Natural killer cell (primary cell): ENCODE data around the gene FBXL4. TPM values are rescaled to one million over a fixed set of nuclear protein-coding genes. Genes with fewer than 3 reads are reported as not detected.

Source experiments
- ATAC-seq, 3 donors: fragments of 150-1000 bp in 2 of 3; fragments of 200-7000 bp in 1 of 3; cut with Tn5 transposase; 1 replicate in 1 of 3; 2 replicates in 2 of 3; pipeline ENCODE4 v1.10.0; 2021; ENCODE audit warnings: mild to moderate bottlenecking in 2 of 3, moderate library complexity in 2 of 3
- DNase-seq, 2 donors: peaks; one replicate each; pipeline versions ENCODE4 v3.0.0 to v3.0.0-alpha.2; 2013 to 2021; ENCODE audit warnings: mixed read lengths in 1 of 2
- H3K27ac ChIP-seq: one replicate; pipeline ENCODE4 v1.5.1; 2013; ENCODE audit warnings: mild to moderate bottlenecking, low read length
- H3K27me3 ChIP-seq: one replicate; pipeline ENCODE4 v1.6.1; 2013; ENCODE audit warnings: low read length; ENCODE audit not compliant: control insufficient read depth, insufficient read depth
- H3K36me3 ChIP-seq: one replicate; pipeline ENCODE4 v1.6.1; 2013; ENCODE audit warnings: low read length; ENCODE audit not compliant: control insufficient read depth, insufficient read depth
- H3K4me1 ChIP-seq: one replicate; pipeline ENCODE4 v1.6.1; 2013; ENCODE audit warnings: low read length; ENCODE audit not compliant: control insufficient read depth, insufficient read depth
- H3K4me3 ChIP-seq: one replicate; pipeline ENCODE4 v1.5.1; 2013; ENCODE audit warnings: low read length
- H3K9me3 ChIP-seq: one replicate; pipeline ENCODE4 v1.6.1; 2013; ENCODE audit warnings: low read length; ENCODE audit not compliant: control insufficient read depth, insufficient read depth
- H3K27ac Mint-ChIP-seq, 2 donors: one replicate each; pipeline ENCODE4 v1.8.0; 2022; ENCODE audit warnings: mild to moderate bottlenecking in 2 of 2, mixed read lengths in 2 of 2, moderate library complexity in 1 of 2
- H3K27me3 Mint-ChIP-seq, 2 donors: one replicate each; pipeline ENCODE4 v1.8.0; 2022; ENCODE audit warnings: low read depth in 2 of 2, mixed read lengths in 2 of 2
- H3K36me3 Mint-ChIP-seq: one replicate; pipeline ENCODE4 v1.8.0; 2022; ENCODE audit warnings: mixed read lengths
- H3K4me1 Mint-ChIP-seq, 2 donors: one replicate each; pipeline ENCODE4 v1.8.0; 2022; ENCODE audit warnings: mixed read lengths in 2 of 2
- H3K4me3 Mint-ChIP-seq: one replicate; pipeline ENCODE4 v1.8.0; 2022; ENCODE audit warnings: mild to moderate bottlenecking, moderate library complexity, mixed read lengths
- H3K9me3 Mint-ChIP-seq, 2 donors: one replicate each; pipeline ENCODE4 v1.8.0; 2022; ENCODE audit warnings: mixed read lengths in 2 of 2
- WGBS: methylation state at CpG from one replicate; pipeline ENCODE4 v1.1.7; 2013; ENCODE audit warnings: missing lambda C conversion rate; ENCODE audit not compliant: insufficient coverage; 5-methylcytosine and 5-hydroxymethylcytosine counted together
- intact Hi-C: fragments of 100-400 bp; cut with micrococcal nuclease; formaldehyde crosslinking; loops from one replicate; pipeline ENCODE4 v1.14.2; 2022
- total RNA-seq, 4 donors: library from RNA; stranded (reverse); fragments of 120-200 nt in 1 of 4; gene quantifications; one replicate each; pipeline versions ENCODE4 v1.2.3 to v1.2.4, GENCODE V29; 2013 to 2022
- TF ChIP-seq, protein P1 (sequence below): fragments of 200-600 bp; IDR thresholded peaks from one replicate; pipeline ENCODE4 v1.8.0; 2022; ENCODE audit warnings: antibody characterized with exemption

Gene FBXL4
- total RNA-seq, 3 donors from 2014 or later (not counting 1 experiment from before 2014, with no cell fraction given) = 8.8 to 15.1 (median 11.3) TPM

DNA sequence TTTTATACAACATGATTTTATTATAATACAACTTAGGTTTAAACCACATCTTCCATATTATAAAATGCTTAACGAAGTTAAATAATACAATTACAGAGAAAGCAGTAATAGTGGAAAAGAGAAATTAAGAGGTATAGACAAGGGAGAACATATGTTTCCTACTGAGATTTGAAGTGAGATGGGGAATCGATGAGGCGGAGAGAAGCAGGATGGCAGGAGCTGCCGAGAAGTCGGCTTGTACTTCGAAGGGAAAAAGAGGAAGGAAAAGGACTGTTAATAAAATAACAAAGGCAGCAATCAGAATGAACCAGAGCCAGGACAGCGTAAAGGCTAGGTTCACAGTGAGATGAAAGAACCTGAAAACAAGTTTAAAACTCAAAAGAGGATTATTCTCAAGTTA lies 15.4 kb downstream of the FBXL4 start:
- H3K4me3 ChIP-seq = no peak overlapping the region
- intact Hi-C loops = loop anchor here (10.0 kb wide), 1 partner anchor 88 kb away; no protein-coding TSS in a partner anchor
- H3K27ac ChIP-seq = no peak overlapping the region
- peaks cover 47 to 49% of the 10 kb centered on the region in 2 donors for H3K4me1 Mint-ChIP-seq
- no peaks in the 10 kb centered on the region for H3K4me1 ChIP-seq
- peaks cover 2% of the 10 kb centered on the region for H3K36me3 ChIP-seq
- no peaks in the 10 kb centered on the region for H3K27me3 Mint-ChIP-seq
- no peaks in the 10 kb centered on the region for H3K9me3 ChIP-seq
- H3K27ac Mint-ChIP-seq = peak overlapping the region in 1 of 2 donors; percentile 35
- TF ChIP-seq, protein P1, sequence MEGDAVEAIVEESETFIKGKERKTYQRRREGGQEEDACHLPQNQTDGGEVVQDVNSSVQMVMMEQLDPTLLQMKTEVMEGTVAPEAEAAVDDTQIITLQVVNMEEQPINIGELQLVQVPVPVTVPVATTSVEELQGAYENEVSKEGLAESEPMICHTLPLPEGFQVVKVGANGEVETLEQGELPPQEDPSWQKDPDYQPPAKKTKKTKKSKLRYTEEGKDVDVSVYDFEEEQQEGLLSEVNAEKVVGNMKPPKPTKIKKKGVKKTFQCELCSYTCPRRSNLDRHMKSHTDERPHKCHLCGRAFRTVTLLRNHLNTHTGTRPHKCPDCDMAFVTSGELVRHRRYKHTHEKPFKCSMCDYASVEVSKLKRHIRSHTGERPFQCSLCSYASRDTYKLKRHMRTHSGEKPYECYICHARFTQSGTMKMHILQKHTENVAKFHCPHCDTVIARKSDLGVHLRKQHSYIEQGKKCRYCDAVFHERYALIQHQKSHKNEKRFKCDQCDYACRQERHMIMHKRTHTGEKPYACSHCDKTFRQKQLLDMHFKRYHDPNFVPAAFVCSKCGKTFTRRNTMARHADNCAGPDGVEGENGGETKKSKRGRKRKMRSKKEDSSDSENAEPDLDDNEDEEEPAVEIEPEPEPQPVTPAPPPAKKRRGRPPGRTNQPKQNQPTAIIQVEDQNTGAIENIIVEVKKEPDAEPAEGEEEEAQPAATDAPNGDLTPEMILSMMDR = no peak
- no peak overlapping the region for H3K4me3 Mint-ChIP-seq
- no peaks in the 10 kb centered on the region for H3K27me3 ChIP-seq
- WGBS = 46% methylated on average over 6 of the region's 7 CpGs
- no peaks in the 10 kb centered on the region for H3K9me3 Mint-ChIP-seq
- no peak for ATAC-seq
- H3K36me3 Mint-ChIP-seq = no peaks in the 10 kb centered on the region
- no peak for DNase-seq

DNA sequence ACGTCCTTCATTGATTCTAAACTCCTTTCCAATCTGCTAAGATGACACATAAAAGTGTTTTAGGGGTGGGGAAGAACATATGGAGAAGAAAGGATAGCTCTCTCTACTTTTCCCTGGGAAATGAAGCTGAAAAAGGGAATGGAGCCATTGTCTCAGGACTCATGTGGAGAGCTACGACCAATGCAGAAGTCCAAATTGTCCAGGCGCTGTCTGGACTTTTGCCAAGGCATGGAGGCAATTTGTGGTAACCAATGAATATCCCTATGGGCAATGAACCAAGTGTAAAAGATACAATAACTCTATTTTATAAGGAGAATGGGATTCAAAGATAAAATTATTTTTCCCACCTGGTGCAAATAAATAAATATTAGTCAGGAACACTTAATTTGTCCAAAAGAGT lies 16.1 kb downstream of the FBXL4 start:
- no peaks in the 10 kb centered on the region for H3K4me1 ChIP-seq
- Mint-ChIP-seq H3K27ac (no peak overlapping the region), H3K9me3 (no peaks in the 10 kb centered on the region), H3K27me3 (no peaks in the 10 kb centered on the region), H3K4me1 (peaks cover 47 to 48% of the 10 kb centered on the region in 2 donors), H3K4me3 (no peak overlapping the region), H3K36me3 (peaks cover under 1% of the 10 kb centered on the region)
- intact Hi-C loops = loop anchor here (10.0 kb wide), 1 partner anchor 87 kb away; no protein-coding TSS in a partner anchor
- no peak overlapping the region for H3K4me3 ChIP-seq
- no peak for ATAC-seq
- H3K9me3 ChIP-seq = no peaks in the 10 kb centered on the region
- peaks cover 8% of the 10 kb centered on the region for H3K36me3 ChIP-seq
- no peak overlapping the region for H3K27ac ChIP-seq
- H3K27me3 ChIP-seq = no peaks in the 10 kb centered on the region
- 100% methylated on average over 2 of the region's 3 CpGs for WGBS
- TF ChIP-seq, protein P1 = no peak
- no peak for DNase-seq

DNA sequence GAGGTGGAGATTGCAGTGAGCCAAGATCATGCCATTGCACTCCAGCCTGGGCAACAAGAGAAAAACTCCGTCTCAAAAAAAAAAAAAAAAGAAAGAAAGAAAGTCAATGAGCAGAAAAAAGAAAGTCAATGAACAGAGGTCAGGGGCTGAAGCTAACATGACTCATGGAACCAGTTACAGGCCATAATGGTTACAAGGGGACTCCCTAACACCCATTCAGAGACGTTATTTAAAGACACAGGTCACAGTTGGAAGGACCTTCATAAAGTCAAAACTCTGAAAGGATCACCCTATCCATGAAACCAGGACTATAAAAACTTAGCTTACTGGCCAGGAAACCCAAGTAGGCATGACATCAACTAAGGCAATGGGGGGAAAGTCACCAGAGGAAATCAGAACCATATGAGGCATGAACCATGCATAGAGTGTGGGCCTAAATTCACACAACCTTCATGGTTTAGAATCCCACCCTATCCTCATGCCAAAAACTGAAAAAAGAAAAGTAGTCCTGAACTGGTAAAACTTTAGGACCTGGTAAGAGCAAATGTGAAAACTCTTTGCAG lies 18.2 kb downstream of the FBXL4 start:
- intact Hi-C loops = loop anchor here (10.0 kb wide), 1 partner anchor 85 kb away; no protein-coding TSS in a partner anchor
- no peak for ATAC-seq
- Mint-ChIP-seq H3K27me3 (no peaks in the 10 kb centered on the region), H3K27ac (no peak overlapping the region), H3K36me3 (peaks cover 7% of the 10 kb centered on the region), H3K9me3 (no peaks in the 10 kb centered on the region), H3K4me1 (peaks cover 37 to 40% of the 10 kb centered on the region in 2 donors), H3K4me3 (no peak overlapping the region)
- WGBS = 91% methylated on average over 2 of the region's 2 CpGs
- TF ChIP-seq, protein P1 = no peak
- Histone ChIP-seq H3K9me3 (no peaks in the 10 kb centered on the region), H3K4me1 (no peaks in the 10 kb centered on the region), H3K27me3 (no peaks in the 10 kb centered on the region), H3K36me3 (peaks cover 14% of the 10 kb centered on the region), H3K27ac (no peak overlapping the region), H3K4me3 (no peak overlapping the region)
- no peak for DNase-seq

DNA sequence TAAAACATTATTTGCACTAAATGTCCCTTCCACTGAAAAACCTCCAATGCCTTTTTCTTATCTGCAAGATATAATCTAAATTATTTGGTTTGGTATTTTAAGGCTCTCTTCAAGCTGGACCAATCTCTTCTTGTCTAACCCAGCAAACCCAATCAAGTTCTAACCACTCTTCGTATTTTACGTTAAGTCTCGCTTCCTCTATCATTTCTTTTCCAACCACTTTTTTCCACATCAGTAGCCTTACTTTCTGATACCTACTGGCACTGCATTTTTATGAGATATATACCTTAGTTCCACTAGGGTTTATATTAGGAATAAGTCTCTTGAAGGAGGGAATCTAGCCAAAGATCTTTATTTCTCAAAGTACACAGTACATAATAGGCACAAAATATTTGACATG lies 19.1 kb downstream of the FBXL4 start:
- ATAC-seq = no peak

More for the DNA sequence above, 19.1 kb downstream of the FBXL4 start:
- Histone ChIP-seq H3K4me3 (no peak overlapping the region), H3K27ac (no peak overlapping the region), H3K4me1 (no peaks in the 10 kb centered on the region), H3K36me3 (peaks cover 14% of the 10 kb centered on the region), H3K27me3 (no peaks in the 10 kb centered on the region), H3K9me3 (no peaks in the 10 kb centered on the region)
- TF ChIP-seq, protein P1 = no peak
- Mint-ChIP-seq H3K36me3 (peaks cover 7% of the 10 kb centered on the region), H3K4me1 (peaks cover 28 to 32% of the 10 kb centered on the region in 2 donors), H3K27me3 (no peaks in the 10 kb centered on the region), H3K9me3 (no peaks in the 10 kb centered on the region), H3K4me3 (no peak overlapping the region), H3K27ac (no peak overlapping the region)
- intact Hi-C loops = no loop called here
- no peak for DNase-seq
- 70% methylated on average over 3 of the region's 3 CpGs for WGBS
